PC-9 (cell line): Measurements from ENCODE around the gene HS6ST3. TPM values are rescaled to one million over a fixed set of nuclear protein-coding genes. Genes with fewer than 3 reads are reported as not detected.

Source experiments
- BruUV-seq: library from RNA; stranded (reverse); fragments of 400-500 nt; replicated peaks from 2 replicates; lab custom pipeline; 2021; lab: Mats Ljungman, UMichigan
- CTCF ChIA-PET: fragments of 300-600 bp; sonication (Branson Sonifier 250); formaldehyde crosslinking; loops from one replicate; lab custom pipeline; 2022; ENCODE audit warnings: antibody characterized with exemption; lab: Charles Lee
- POLR2A ChIA-PET: fragments of 300-600 bp; sonication (Branson Sonifier 250); formaldehyde crosslinking; loops from one replicate; lab custom pipeline; 2022; ENCODE audit warnings: antibody characterized with exemption; ENCODE audit not compliant: unreplicated experiment; lab: Charles Lee
- DNase-seq, 2 experiments: peaks; one replicate each; pipeline versions ENCODE4 v3.0.0 to v3.0.0-alpha.2; 2015 to 2022; ENCODE audit warnings: mixed read lengths in 1 of 2
- H2AFZ ChIP-seq: fragments of 200-600 bp; sonication (generic); 2 replicates; pipeline ENCODE4 v1.8.1; 2017; ENCODE audit warnings: antibody characterized with exemption
- H3F3A ChIP-seq: fragments of 200-600 bp; sonication (generic); 2 replicates; pipeline ENCODE4 v1.8.1; 2017; ENCODE audit warnings: antibody characterized with exemption, mild to moderate bottlenecking, low read depth; ENCODE audit not compliant: insufficient read depth
- H3K27ac ChIP-seq: fragments of 200-600 bp; sonication (generic); 2 replicates; pipeline ENCODE4 v1.6.1; 2016; ENCODE audit warnings: mixed run types
- H3K27me3 ChIP-seq: fragments of 200-600 bp; sonication (generic); 2 replicates; pipeline ENCODE4 v1.6.1; 2016; ENCODE audit warnings: low read depth, mixed run types; ENCODE audit not compliant: insufficient read depth
- H3K36me3 ChIP-seq: fragments of 200-600 bp; sonication (generic); 2 replicates; pipeline ENCODE4 v1.6.1; 2016; ENCODE audit warnings: low read depth, mixed run types
- H3K4me1 ChIP-seq: fragments of 200-600 bp; sonication (generic); replicated peaks from 2 replicates; pipeline ENCODE4 v1.6.1; 2016; ENCODE audit warnings: mixed run types; ENCODE audit not compliant: insufficient read depth
- H3K4me2 ChIP-seq: fragments of 200-600 bp; sonication (generic); 2 replicates; pipeline ENCODE4 v1.6.1; 2017; ENCODE audit warnings: mixed run types
- H3K4me3 ChIP-seq: fragments of 200-600 bp; sonication (generic); 2 replicates; pipeline ENCODE4 v1.6.1; 2016; ENCODE audit warnings: mixed run types
- H3K79me2 ChIP-seq: fragments of 200-600 bp; sonication (generic); 2 replicates; pipeline ENCODE4 v1.6.1; 2017; ENCODE audit warnings: low read depth, mixed run types
- H3K9me2 ChIP-seq: fragments of 200-600 bp; sonication (generic); 2 replicates; pipeline ENCODE4 v1.8.1; 2017; ENCODE audit warnings: mild to moderate bottlenecking; ENCODE audit not compliant: insufficient read depth
- H3K9me3 ChIP-seq: fragments of 200-600 bp; sonication (generic); 2 replicates; pipeline ENCODE4 v1.8.1; 2016; ENCODE audit warnings: low read depth; ENCODE audit not compliant: insufficient read depth
- H4K20me1 ChIP-seq: fragments of 200-600 bp; sonication (generic); 2 replicates; pipeline ENCODE4 v1.8.1; 2017; ENCODE audit not compliant: insufficient read depth
- EZH2 ChIP-seq: fragments of 200-600 bp; sonication (generic); IDR thresholded peaks from 2 replicates; pipeline ENCODE4 v1.8.0; 2017; ENCODE audit warnings: antibody characterized with exemption, low read depth
- intact Hi-C: fragments of 100-400 bp; cut with micrococcal nuclease; formaldehyde crosslinking; loops from one replicate; pipeline ENCODE4 v1.10.0; 2022; ENCODE audit not compliant: unreplicated experiment
- total RNA-seq: library from RNA; stranded (reverse); gene quantifications from 2 replicates; pipeline ENCODE4 v1.2.3, GENCODE V29; 2021
- TF ChIP-seq, protein P1 (sequence below): fragments of 200-600 bp; sonication (generic); conservative IDR thresholded peaks from 2 replicates; pipeline ENCODE4 v1.6.1; 2017; ENCODE audit warnings: mixed run types, antibody characterized with exemption, mild to moderate bottlenecking, moderate library complexity

HS6ST3 gene
- total RNA-seq, 1 experiment from 2014 or later = not detected

DNA sequence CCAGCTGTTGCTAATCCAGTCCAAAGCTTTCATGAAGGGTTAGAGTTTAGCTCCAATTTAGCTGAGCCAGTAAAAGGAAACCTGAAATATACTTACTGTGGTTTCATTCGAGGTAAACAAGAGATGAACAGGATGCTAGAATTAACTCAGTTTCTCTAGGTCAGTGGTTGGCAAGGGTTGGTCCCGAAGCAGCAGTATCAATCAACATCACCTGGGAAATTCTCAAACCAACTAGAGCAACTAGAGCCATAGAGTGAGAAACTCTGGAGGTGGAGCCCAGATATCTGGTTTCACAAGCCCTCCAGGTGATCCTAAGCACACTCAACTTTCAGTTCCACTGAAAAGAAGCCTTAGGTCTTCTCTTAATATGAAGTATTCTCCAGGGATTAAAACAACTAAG is 527.6 kb downstream of the HS6ST3 start:
- no peak overlapping the region for H3K4me3 ChIP-seq
- no peaks in the 10 kb centered on the region for H3K36me3 ChIP-seq
- H3K9me3 ChIP-seq = no peaks in the 10 kb centered on the region
- no peak for DNase-seq
- CTCF ChIA-PET = no interaction called here
- H3K27ac ChIP-seq = no peak overlapping the region
- H3K9me2 ChIP-seq = no peaks in the 10 kb centered on the region
- H4K20me1 ChIP-seq = no peaks in the 10 kb centered on the region
- BruUV-seq = no TSS peak
- H3K27me3 ChIP-seq = no peaks in the 10 kb centered on the region
- no peaks in the 10 kb centered on the region for H3K4me1 ChIP-seq
- TF ChIP-seq EZH2 = no peak
- TF ChIP-seq, protein P1, sequence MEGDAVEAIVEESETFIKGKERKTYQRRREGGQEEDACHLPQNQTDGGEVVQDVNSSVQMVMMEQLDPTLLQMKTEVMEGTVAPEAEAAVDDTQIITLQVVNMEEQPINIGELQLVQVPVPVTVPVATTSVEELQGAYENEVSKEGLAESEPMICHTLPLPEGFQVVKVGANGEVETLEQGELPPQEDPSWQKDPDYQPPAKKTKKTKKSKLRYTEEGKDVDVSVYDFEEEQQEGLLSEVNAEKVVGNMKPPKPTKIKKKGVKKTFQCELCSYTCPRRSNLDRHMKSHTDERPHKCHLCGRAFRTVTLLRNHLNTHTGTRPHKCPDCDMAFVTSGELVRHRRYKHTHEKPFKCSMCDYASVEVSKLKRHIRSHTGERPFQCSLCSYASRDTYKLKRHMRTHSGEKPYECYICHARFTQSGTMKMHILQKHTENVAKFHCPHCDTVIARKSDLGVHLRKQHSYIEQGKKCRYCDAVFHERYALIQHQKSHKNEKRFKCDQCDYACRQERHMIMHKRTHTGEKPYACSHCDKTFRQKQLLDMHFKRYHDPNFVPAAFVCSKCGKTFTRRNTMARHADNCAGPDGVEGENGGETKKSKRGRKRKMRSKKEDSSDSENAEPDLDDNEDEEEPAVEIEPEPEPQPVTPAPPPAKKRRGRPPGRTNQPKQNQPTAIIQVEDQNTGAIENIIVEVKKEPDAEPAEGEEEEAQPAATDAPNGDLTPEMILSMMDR = no peak
- H3K79me2 ChIP-seq = no peaks in the 10 kb centered on the region
- no peak overlapping the region for H3K4me2 ChIP-seq
- intact Hi-C loops = no loop called here
- H3F3A ChIP-seq = no peaks in the 10 kb centered on the region
- H2AFZ ChIP-seq = no peak overlapping the region
- POLR2A ChIA-PET = no interaction called here

DNA sequence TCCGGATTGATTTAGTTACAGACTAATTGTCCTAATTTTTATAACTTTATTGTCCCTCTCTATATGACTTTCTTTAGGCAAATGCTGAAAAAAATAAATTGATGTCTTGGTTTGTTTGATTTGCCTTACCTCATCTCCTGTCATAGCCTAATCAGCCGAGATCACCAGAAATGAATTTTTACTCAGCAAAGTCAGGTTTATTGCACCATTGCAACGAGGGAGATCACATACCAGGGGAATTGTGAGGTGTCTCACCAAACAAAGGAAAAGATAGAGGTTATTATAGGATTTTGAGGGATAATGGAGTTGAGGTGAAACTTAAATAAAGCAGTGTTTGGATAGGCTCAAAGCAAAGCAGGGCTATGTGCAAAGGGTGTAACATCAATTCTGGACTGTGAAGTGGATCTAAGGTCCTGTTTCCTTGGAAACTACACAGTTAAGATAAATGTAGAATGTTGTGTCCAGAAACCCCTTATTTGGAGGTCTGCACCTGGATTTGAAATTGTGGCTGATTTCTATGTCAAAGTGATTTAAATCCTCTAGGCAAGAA is 531.8 kb downstream of the HS6ST3 start:
- no peak overlapping the region for H3K27ac ChIP-seq
- no peak overlapping the region for H3K4me3 ChIP-seq
- no peaks in the 10 kb centered on the region for H3K79me2 ChIP-seq
- no peaks in the 10 kb centered on the region for H4K20me1 ChIP-seq
- no peaks in the 10 kb centered on the region for H3F3A ChIP-seq
- TF ChIP-seq EZH2 = no peak
- TF ChIP-seq, protein P1 = no peak
- intact Hi-C loops = no loop called here
- no peaks in the 10 kb centered on the region for H3K36me3 ChIP-seq
- ChIA-PET CTCF (no interaction called here), POLR2A (no interaction called here)
- H3K4me2 ChIP-seq = no peak overlapping the region
- H3K9me3 ChIP-seq = no peaks in the 10 kb centered on the region
- no peaks in the 10 kb centered on the region for H3K27me3 ChIP-seq
- H3K4me1 ChIP-seq = no peaks in the 10 kb centered on the region
- DNase-seq = no peak
- H2AFZ ChIP-seq = no peak overlapping the region
- no peaks in the 10 kb centered on the region for H3K9me2 ChIP-seq
- no TSS peak for BruUV-seq

DNA sequence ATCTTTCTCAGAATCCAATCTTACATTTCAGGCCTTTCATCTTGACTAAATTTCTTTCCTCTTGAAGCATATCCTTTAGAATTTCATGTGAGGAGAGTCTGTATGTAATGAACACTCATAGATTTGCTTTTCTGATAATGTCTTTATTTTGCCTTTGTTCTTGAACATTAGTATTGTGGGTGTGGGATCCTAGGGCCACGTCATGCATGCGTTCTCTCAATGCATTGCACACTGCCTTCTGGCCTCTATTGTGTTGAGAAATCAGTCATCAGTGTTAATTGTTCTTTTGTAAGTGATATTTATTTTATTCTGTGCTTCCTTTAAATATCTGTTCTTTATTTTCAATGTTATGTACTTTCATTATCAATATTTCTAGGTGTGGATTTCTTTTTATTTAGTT is 539.4 kb downstream of the HS6ST3 start:
- Histone ChIP-seq H3F3A (no peaks in the 10 kb centered on the region), H3K27ac (no peak overlapping the region), H2AFZ (no peak overlapping the region), H3K4me2 (no peak overlapping the region), H3K79me2 (no peaks in the 10 kb centered on the region), H3K4me3 (no peak overlapping the region), H3K36me3 (no peaks in the 10 kb centered on the region), H3K9me2 (no peaks in the 10 kb centered on the region), H4K20me1 (no peaks in the 10 kb centered on the region), H3K27me3 (no peaks in the 10 kb centered on the region), H3K4me1 (no peaks in the 10 kb centered on the region), H3K9me3 (no peaks in the 10 kb centered on the region)
- BruUV-seq = no TSS peak
- TF ChIP-seq, protein P1 = no peak
- no peak for TF ChIP-seq EZH2
- POLR2A ChIA-PET = no interaction called here
- intact Hi-C loops = no loop called here
- DNase-seq = no peak
- CTCF ChIA-PET = no interaction called here
